Measurements from ENCODE around the gene PNPLA3. TPM values are rescaled to one million over a fixed set of nuclear protein-coding genes. Genes with fewer than 3 reads are reported as not detected.

PNPLA3 gene
- total RNA-seq, 6 experiments from 2014 or later = 17.5 to 66.8 (median 60.3) TPM

- H3K4me1 ChIP-seq = peaks cover 0 to 15% (median 6%) of the 10 kb centered on the region in 4 donors
- no peaks in the 10 kb centered on the region for H3K27me3 ChIP-seq
- no peak overlapping the region for H3K27ac ChIP-seq
- 24% methylated on average over 4 of the region's 7 CpGs for WGBS (ENCODE audit: insufficient coverage, low coverage, low lambda C conversion rate, missing lambda C conversion rate)
- intact Hi-C loops (cut with DNase I) = no loop called here
- TF ChIP-seq POLR2A (IDR thresholded peaks at IDR 0.05) = no peak
- TF ChIP-seq, protein P1, sequence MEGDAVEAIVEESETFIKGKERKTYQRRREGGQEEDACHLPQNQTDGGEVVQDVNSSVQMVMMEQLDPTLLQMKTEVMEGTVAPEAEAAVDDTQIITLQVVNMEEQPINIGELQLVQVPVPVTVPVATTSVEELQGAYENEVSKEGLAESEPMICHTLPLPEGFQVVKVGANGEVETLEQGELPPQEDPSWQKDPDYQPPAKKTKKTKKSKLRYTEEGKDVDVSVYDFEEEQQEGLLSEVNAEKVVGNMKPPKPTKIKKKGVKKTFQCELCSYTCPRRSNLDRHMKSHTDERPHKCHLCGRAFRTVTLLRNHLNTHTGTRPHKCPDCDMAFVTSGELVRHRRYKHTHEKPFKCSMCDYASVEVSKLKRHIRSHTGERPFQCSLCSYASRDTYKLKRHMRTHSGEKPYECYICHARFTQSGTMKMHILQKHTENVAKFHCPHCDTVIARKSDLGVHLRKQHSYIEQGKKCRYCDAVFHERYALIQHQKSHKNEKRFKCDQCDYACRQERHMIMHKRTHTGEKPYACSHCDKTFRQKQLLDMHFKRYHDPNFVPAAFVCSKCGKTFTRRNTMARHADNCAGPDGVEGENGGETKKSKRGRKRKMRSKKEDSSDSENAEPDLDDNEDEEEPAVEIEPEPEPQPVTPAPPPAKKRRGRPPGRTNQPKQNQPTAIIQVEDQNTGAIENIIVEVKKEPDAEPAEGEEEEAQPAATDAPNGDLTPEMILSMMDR (IDR thresholded peaks at IDR 0.05) = no peak
- H3K9me3 ChIP-seq = no peaks in the 10 kb centered on the region
- peak in 2 of 4 donors; percentile 1 to 4 for ATAC-seq
- H3K4me3 ChIP-seq = no peak overlapping the region
- H3K36me3 ChIP-seq = peaks cover 0 to 28% (median 2%) of the 10 kb centered on the region in 4 donors
- no peak for DNase-seq
Observed at GRCh38 chr22:43951966-43952365, 28.4 kb downstream of the PNPLA3 start.

- intact Hi-C loops (cut with DNase I) = no loop called here
- peaks cover 0 to 23% (median 12%) of the 10 kb centered on the region in 4 donors for H3K4me1 ChIP-seq
- H3K27ac ChIP-seq = no peak overlapping the region
Observed at GRCh38 chr22:43953988-43954785, 30.6 kb downstream of the PNPLA3 start.

GRCh38 chr22:43955040-43955882 lies 31.7 kb downstream of the PNPLA3 start, which contains the start of gene SAMM50:
Gene SAMM50, plus strand, starts transcription at chr22:43955442. Its CDS starts 136 bp downstream, at chr22:43955578.
- peak; percentile 94 to 97 (median 95) for ATAC-seq
- TF ChIP-seq, protein P1 (IDR thresholded peaks at IDR 0.05) = no peak
- peak; percentile 74 for TF ChIP-seq POLR2A (IDR thresholded peaks at IDR 0.05)
- peaks cover 0 to 23% (median 12%) of the 10 kb centered on the region in 4 donors for H3K4me1 ChIP-seq
- intact Hi-C loops (cut with DNase I) = no loop called here
- H3K36me3 ChIP-seq = no peaks in the 10 kb centered on the region
- DNase-seq = peak; percentile 92 to 96 (median 93)
- H3K9me3 ChIP-seq = no peaks in the 10 kb centered on the region
- H3K27ac ChIP-seq = peak within 1 kb of the TSS; percentile 67 to 85 (median 70)
- 0% methylated on average over 30 of the region's 74 CpGs for WGBS (ENCODE audit: insufficient coverage, low coverage, low lambda C conversion rate, missing lambda C conversion rate)
- H3K27me3 ChIP-seq = no peaks in the 10 kb centered on the region
- H3K4me3 ChIP-seq = peak within 1 kb of the TSS; percentile 93 to 100 (median 97)

More at GRCh38 chr22:43953988-43954785, 30.6 kb downstream of the PNPLA3 start:
- Histone ChIP-seq H3K27me3 (no peaks in the 10 kb centered on the region), H3K4me3 (peak overlapping the region; percentile 93 to 100 (median 97)), H3K9me3 (no peaks in the 10 kb centered on the region), H3K36me3 (peaks cover 0 to 8% (median 0%) of the 10 kb centered on the region in 4 donors)
- ATAC-seq = no peak
- 32% methylated on average over 7 of the region's 7 CpGs for WGBS (ENCODE audit: insufficient coverage, low coverage, low lambda C conversion rate, missing lambda C conversion rate)
- TF ChIP-seq, protein P1 (IDR thresholded peaks at IDR 0.05) = no peak
- TF ChIP-seq POLR2A (IDR thresholded peaks at IDR 0.05) = no peak
- DNase-seq = no peak

- WGBS (ENCODE audit: insufficient coverage, low coverage, low lambda C conversion rate, missing lambda C conversion rate) = 15% methylated on average over 17 of the region's 17 CpGs
- intact Hi-C loops (cut with DNase I) = no loop called here
- no peak for ATAC-seq
Observed at GRCh38 chr22:43955883-43956782, 32.5 kb downstream of the PNPLA3 start.

More at GRCh38 chr22:43955883-43956782, 32.5 kb downstream of the PNPLA3 start:
- peaks cover 0 to 23% (median 12%) of the 10 kb centered on the region in 4 donors for H3K4me1 ChIP-seq
- H3K27me3 ChIP-seq = no peaks in the 10 kb centered on the region
- TF ChIP-seq, protein P1 (IDR thresholded peaks at IDR 0.05) = no peak
- no peak for TF ChIP-seq POLR2A (IDR thresholded peaks at IDR 0.05)
- H3K9me3 ChIP-seq = no peaks in the 10 kb centered on the region
- H3K36me3 ChIP-seq = no peaks in the 10 kb centered on the region
- peak overlapping the region; percentile 67 to 85 (median 70) for H3K27ac ChIP-seq
- no peak for DNase-seq
- peak overlapping the region; percentile 93 to 100 (median 97) for H3K4me3 ChIP-seq
